Activated naive CD8-positive, alpha-beta T cell treated with anti-CD3 and anti-CD28 coated beads, Interleukin-2, amount 10 ng/mL, durations not matched to agents 7 days and 5 days (primary cell): Measurements from ENCODE around the gene TMCC3. TPM values are rescaled to one million over a fixed set of nuclear protein-coding genes. Genes with fewer than 3 reads are reported as not detected.
"Not testable (repeated sequence)": the region's sequence is repeated elsewhere in the genome, so short reads cannot be mapped to it uniquely, and the experiment has no call there.

Experiments
- ATAC-seq: fragments of 150-1000 bp; cut with Tn5 transposase; one replicate; pipeline ENCODE4 v1.10.0; 2021; ENCODE audit warnings: low read depth, moderate library complexity
- POLR2A ChIA-PET: fragments of 350-600 bp; sonication (Branson Sonifier 250); formaldehyde crosslinking; loops from one replicate; lab custom pipeline; 2021; ENCODE audit warnings: antibody characterized with exemption; lab: Charles Lee
- DNase-seq: peaks from one replicate; pipeline ENCODE4 v3.0.0; 2021
- H3K27ac Mint-ChIP-seq: one replicate; pipeline ENCODE4 v1.8.0; 2022; ENCODE audit warnings: mild to moderate bottlenecking, mixed read lengths
- H3K27me3 Mint-ChIP-seq: one replicate; pipeline ENCODE4 v1.8.0; 2022; ENCODE audit warnings: mild to moderate bottlenecking, moderate library complexity, mixed read lengths
- H3K36me3 Mint-ChIP-seq: one replicate; pipeline ENCODE4 v1.8.0; 2021; ENCODE audit warnings: mild to moderate bottlenecking, mixed read lengths
- H3K4me1 Mint-ChIP-seq: one replicate; pipeline ENCODE4 v1.8.0; 2021; ENCODE audit warnings: mixed read lengths
- H3K4me3 Mint-ChIP-seq: one replicate; pipeline ENCODE4 v1.8.0; 2022; ENCODE audit warnings: mild to moderate bottlenecking, moderate library complexity, mixed read lengths
- H3K9me3 Mint-ChIP-seq: one replicate; pipeline ENCODE4 v1.8.0; 2021; ENCODE audit warnings: mixed read lengths
- total RNA-seq, 2 experiments: library from RNA; stranded (reverse); gene quantifications; one replicate each; pipeline ENCODE4 v1.2.3, GENCODE V29; 2021

The TMCC3 gene
- total RNA-seq, 2 experiments from 2014 or later, result 0.83 to 1.8 TPM

DNA sequence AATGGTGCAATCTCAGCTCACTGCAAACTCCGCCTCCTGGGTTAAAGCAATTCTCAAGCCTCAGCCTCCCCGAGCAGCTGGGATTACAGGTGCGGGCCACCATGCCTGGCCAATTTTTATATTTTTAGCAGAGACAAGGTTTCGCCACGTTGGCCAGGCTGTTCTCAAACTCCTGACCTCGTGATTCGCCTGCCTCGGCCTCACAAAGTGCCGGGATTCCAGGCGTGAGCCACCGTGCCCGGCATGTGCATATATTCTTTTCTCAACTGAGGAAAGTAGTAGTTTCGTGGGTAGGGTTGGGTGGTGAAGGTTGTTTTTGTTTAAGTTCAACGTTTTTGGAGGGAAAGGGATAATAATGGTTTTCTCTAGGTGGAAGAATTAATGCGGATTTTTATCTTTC lies 96.5 kb downstream of the TMCC3 start:
- DNase-seq, result no peak
- Mint-ChIP-seq H3K4me3 (no peak overlapping the region), H3K4me1 (peaks cover 5% of the 10 kb centered on the region), H3K27me3 (peaks cover 17% of the 10 kb centered on the region), H3K9me3 (peaks cover 5% of the 10 kb centered on the region), H3K27ac (no peak overlapping the region), H3K36me3 (no peaks in the 10 kb centered on the region)
- ATAC-seq, result no peak
- POLR2A ChIA-PET, result interaction anchor here (0.7 kb wide), 1 partner anchor 362 kb away, joined by 4 read pairs; no protein-coding TSS in a partner anchor

DNA sequence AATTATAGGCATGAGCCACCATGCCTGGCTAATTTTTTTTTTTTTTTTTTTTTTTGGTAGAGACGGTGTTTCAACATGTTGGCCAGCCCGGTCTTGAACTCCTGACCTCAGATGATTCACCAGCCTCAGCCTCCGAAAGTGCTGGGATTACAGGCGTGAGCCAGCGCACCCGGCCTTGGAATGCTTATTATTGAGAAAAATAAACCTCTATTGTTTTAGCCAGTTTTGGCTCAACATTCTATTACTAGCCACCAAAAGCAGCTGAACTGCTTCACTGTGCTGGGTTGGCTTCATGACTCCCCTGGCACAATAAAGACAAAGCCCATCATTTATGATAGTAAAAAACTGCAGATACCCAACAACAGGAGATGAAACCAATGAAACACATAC lies 97.2 kb downstream of the TMCC3 start:
- POLR2A ChIA-PET, result no interaction called here
- H3K36me3 Mint-ChIP-seq, result no peaks in the 10 kb centered on the region
- H3K27me3 Mint-ChIP-seq, result peaks cover 14% of the 10 kb centered on the region
- ATAC-seq (no peak), DNase-seq (no peak)
- peaks cover 5% of the 10 kb centered on the region for H3K4me1 Mint-ChIP-seq
- peaks cover 5% of the 10 kb centered on the region for H3K9me3 Mint-ChIP-seq
- no peak overlapping the region for H3K27ac Mint-ChIP-seq
- no peak overlapping the region for H3K4me3 Mint-ChIP-seq

DNA sequence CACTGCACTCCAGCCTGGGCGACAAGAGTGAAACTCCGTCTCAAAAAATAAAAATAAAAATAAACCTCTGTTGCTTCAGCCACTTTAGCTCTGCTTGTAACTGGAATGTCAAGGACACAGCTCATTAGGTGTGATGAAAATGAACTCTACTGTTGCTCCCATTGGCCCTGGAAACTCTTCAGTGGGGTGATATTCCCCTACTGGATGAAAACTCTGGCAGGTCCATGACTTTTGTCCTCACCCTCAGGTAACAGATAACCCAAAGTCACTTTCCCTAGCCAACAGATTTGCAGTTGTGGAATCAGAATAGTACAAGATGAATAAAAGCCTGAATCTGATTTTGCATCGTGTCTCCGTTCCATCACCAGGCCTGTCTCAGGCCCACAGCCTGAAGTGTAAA lies 98.5 kb downstream of the TMCC3 start:
- H3K27ac Mint-ChIP-seq, result no peak overlapping the region
- DNase-seq (no peak), ATAC-seq (no peak)
- peaks cover 3% of the 10 kb centered on the region for H3K36me3 Mint-ChIP-seq
- peaks cover 5% of the 10 kb centered on the region for H3K4me1 Mint-ChIP-seq
- H3K27me3 Mint-ChIP-seq, result peaks cover 6% of the 10 kb centered on the region
- POLR2A ChIA-PET, result no interaction called here
- peaks cover 10% of the 10 kb centered on the region for H3K9me3 Mint-ChIP-seq
- H3K4me3 Mint-ChIP-seq, result no peak overlapping the region

DNA sequence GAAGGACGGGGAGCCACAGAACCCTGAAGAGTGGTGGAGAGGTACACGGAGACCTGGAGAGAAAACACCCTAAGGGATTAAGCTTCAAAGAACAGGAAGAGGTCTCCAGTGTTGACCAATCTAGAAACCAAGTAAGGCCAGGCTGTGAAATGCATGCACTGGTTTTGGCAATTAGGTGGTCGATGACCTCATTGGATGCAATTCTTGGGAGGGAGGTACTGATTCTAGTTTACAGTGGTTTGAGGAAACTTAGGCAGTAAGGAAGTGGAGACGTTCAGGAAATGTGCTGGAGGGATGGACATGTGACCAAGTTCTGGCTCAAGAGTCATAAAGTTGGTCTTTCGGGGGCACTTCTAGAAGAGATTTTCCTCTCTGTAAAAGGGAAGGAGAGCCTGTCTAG lies 99.4 kb downstream of the TMCC3 start:
- Mint-ChIP-seq H3K4me3 (no peak overlapping the region), H3K36me3 (peaks cover 6% of the 10 kb centered on the region), H3K27ac (no peak overlapping the region), H3K4me1 (peaks cover 5% of the 10 kb centered on the region), H3K9me3 (peaks cover 13% of the 10 kb centered on the region), H3K27me3 (peaks cover under 1% of the 10 kb centered on the region)
- POLR2A ChIA-PET, result no interaction called here
- ATAC-seq (no peak), DNase-seq (no peak)

DNA sequence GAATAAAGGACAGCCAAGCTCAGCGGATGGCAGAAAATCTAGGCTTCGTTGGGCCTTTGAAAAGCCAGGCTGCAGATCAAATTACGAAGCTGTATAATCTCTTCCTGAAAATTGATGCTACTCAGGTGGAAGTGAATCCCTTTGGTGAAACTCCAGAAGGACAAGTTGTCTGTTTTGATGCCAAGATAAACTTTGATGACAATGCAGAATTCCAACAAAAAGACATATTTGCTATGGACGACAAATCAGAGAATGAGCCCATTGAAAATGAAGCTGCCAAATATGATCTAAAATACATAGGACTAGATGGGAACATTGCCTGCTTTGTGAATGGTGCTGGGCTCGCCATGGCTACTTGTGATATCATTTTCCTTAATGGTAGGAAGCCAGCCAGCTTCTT lies 101.5 kb downstream of the TMCC3 start:
- H3K36me3 Mint-ChIP-seq, DNase-seq, H3K4me3 Mint-ChIP-seq, H3K4me1 Mint-ChIP-seq, H3K27me3 Mint-ChIP-seq, ATAC-seq, POLR2A ChIA-PET, H3K27ac Mint-ChIP-seq: not testable (repeated sequence)
- peaks cover 17% of the 10 kb centered on the region for H3K9me3 Mint-ChIP-seq

DNA sequence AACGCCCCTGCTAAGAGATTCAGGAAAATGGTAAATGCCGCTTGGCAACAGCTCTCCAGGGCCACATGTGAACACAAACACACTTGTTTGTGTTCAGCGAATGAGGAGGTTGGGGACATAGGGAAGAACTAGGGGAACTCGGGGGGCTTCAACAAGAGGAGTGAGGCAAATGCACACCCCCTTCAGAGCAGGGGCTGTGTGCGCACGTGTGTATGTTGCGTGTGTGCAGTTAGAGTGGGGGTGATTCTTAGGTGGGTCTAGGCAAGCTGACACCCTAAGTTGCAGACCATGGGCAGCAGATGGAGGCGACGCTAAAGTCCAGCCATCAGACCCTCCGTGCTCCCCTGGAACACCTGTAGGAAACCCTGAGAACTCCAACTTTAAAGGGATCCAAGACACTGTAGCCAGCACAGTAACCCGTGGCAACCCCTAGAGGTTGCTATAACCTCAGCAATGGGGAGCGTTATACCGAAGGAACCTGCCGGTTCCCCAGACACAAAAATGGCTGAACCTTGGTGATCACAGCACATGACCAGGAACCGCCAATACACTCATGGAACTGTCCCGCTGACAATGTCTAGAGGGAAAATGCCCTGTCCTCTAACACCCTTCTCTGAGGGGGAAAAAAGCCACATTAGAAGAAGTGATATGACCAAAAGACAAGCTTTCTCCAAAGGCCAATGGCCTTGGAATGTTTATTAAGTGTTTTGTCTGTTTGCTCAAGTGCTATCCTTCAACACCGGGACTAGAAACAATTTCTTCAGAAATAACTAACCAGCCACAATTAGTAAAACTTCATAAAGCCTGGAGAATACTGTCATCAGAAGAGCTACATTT lies 104.2 kb downstream of the TMCC3 start:
- no peak for DNase-seq
- peaks cover 4% of the 10 kb centered on the region for H3K27me3 Mint-ChIP-seq
- peaks cover 5% of the 10 kb centered on the region for H3K4me1 Mint-ChIP-seq
- H3K27ac Mint-ChIP-seq, result no peak overlapping the region
- peaks cover 6% of the 10 kb centered on the region for H3K36me3 Mint-ChIP-seq
- no peak for ATAC-seq
- no peak overlapping the region for H3K4me3 Mint-ChIP-seq
- peaks cover 17% of the 10 kb centered on the region for H3K9me3 Mint-ChIP-seq
- POLR2A ChIA-PET, result no interaction called here

DNA sequence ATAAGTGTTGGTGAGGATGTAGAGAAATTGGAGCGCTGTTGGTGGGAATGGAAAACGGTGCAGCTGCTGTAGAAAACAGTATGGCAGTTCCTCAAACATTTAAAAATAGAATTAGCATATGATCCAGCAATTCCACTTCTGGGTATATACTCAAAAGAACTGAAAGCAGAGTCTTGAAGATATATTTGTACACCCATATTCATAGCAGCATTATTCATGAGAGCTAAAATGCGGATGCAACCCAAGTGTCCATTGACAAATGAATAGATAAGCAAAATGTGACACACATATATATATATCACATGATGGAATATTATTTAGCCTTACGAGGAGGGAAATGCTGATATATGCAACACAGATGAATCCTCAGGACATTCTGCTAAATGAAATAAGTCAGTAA lies 106.0 kb downstream of the TMCC3 start:
- Mint-ChIP-seq H3K4me3 (no peak overlapping the region), H3K4me1 (no peaks in the 10 kb centered on the region), H3K27ac (no peak overlapping the region), H3K9me3 (peaks cover 12% of the 10 kb centered on the region), H3K36me3 (peaks cover 6% of the 10 kb centered on the region), H3K27me3 (peaks cover 5% of the 10 kb centered on the region)
- POLR2A ChIA-PET, result no interaction called here
- ATAC-seq, result no peak
- no peak for DNase-seq

DNA sequence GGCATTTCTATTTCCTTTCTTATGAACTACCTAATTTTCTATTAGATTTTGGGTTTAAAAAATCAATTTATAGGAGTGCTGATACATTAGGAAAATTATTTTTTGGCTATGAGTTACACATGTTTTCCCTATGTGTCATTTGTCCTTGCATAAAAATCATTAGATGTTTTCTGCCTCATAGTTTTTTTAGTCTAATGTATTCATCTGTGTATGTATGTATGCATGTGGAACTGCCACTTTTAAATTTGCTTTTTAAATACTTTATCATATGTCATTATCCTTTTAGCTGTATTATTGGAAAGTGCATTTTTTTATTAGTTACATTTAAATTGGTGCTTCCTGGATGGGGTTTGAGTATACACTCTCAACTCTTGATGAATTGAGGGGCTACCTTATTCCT lies 112.0 kb downstream of the TMCC3 start:
- Mint-ChIP-seq H3K27me3 (peaks cover 5% of the 10 kb centered on the region), H3K4me1 (peaks cover 27% of the 10 kb centered on the region), H3K4me3 (no peak overlapping the region), H3K36me3 (no peaks in the 10 kb centered on the region), H3K9me3 (no peaks in the 10 kb centered on the region), H3K27ac (no peak overlapping the region)
- POLR2A ChIA-PET, result no interaction called here
- no peak for DNase-seq
- ATAC-seq, result no peak

DNA sequence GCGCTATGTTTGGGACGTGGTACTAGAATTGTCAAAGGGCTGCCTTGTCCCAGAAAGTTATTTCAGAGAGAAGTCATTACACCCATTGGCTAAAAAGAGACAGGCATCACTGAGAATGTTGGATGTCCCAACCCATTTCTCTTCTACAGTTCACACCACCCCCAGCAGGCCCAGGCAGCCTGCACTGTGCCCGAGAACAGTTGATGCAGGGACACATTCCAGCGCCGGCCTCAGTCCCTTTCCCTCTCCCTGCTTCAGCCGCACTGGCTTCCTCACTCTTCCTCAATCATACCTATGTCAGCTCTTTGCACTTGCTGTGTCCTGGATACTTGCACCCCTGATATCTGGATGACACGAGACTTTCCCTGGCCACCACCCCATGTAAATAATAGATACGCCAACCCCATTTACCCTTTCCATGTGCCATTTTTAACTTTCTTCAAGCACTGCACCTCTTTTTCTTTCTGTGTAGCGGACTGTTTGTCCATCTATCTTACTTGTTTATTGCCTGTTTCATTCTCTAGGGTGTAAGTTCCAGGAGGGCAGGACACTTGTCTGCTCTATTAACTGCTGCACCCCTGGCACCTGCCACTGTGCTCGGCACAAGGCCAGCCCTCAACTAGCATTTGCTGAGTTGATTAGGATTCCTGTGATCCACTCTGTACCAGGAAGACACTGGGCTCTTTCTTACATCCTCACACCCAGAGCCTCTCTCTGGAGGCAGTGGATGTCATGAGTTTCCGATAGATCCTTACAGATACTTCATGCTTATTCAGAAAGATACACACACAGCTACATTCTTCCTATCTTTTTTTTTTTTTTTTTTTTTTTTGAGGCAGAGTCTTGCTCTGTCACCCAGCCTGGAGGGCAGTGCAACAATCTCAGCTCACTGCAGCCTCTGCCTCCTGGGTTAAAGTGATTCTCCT lies 114.1 kb downstream of the TMCC3 start:
- Mint-ChIP-seq H3K27me3 (peaks cover 4% of the 10 kb centered on the region), H3K36me3 (no peaks in the 10 kb centered on the region)

DNA sequence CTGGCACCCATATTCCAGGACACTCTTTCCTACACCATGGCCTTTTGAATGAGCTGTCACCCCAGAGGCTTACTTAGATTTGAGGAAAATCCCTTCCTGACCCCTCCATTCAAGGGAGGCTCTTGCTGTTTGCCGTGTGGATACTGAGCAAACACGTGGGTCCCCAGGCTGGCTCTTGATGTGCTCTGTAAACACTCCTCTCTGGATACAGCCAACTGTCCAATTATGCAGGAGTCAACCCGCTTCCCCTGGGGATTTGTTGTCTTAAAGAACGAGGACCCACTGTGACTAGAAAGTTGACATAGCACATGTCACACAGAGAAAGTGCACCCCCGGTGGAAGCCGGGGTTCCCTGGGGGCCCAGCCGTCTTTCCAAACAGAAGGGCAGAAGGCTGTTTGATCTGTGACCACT lies 114.8 kb downstream of the TMCC3 start:
- peak overlapping the region; percentile 13 for H3K4me3 Mint-ChIP-seq

More for the DNA sequence above, 114.1 kb downstream of the TMCC3 start:
- POLR2A ChIA-PET, result interaction anchor here (0.7 kb wide), 1 partner anchor 751 kb away, joined by 5 read pairs; no protein-coding TSS in a partner anchor
- Mint-ChIP-seq H3K4me3 (no peak overlapping the region), H3K4me1 (peaks cover 34% of the 10 kb centered on the region), H3K27ac (peak overlapping the region; percentile 31), H3K9me3 (no peaks in the 10 kb centered on the region)
- no peak for ATAC-seq
- no peak for DNase-seq

DNA sequence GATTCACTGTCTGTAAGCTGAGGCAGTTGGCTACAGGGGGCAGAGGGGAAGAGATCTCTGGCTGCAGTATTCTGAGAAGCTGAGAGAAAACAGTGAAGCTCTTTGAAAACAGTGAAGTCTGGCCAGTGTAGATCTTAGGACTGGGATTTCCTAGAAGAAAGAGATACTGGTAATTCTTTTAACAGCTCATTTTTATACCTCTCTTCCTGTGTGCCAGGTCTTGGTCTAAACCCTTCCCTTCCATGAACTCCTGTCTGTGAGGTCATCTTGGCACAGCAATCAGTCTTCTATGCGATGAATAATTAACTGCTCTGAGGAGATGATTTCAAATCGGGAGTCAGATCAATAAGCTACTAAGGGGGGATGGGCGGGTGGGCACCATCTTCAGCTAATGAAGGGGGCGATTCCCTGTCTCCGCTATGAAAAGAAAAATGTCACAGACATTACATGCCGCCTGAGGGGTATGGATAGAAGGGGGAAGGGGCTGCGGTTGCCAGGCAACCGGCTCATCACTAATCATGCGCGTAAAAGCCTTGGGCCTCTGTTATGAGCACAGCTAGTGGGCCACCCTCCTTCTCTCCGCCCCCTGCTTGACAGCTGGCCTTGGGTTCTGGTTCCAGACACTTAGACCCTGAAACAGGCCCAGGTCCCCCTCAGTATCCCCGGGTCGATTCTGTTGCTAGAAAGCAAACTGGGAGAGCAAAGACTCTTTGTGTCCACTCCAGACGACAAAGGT lies 115.4 kb downstream of the TMCC3 start:
- H3K27ac Mint-ChIP-seq, result peak overlapping the region; percentile 91
- no peaks in the 10 kb centered on the region for H3K9me3 Mint-ChIP-seq
- H3K36me3 Mint-ChIP-seq, result no peaks in the 10 kb centered on the region
- peaks cover 2% of the 10 kb centered on the region for H3K27me3 Mint-ChIP-seq
- POLR2A ChIA-PET, result interaction anchor here (0.6 to 2.3 kb wide), 5 partner anchors 272 to 411 kb away, joined by 3 to 13 read pairs (median 3); partner anchors contain the start of gene PLXNC1
- H3K4me1 Mint-ChIP-seq, result peaks cover 34% of the 10 kb centered on the region
- ATAC-seq (peak; percentile 90), DNase-seq (no peak)
- peak overlapping the region; percentile 65 for H3K4me3 Mint-ChIP-seq

More for the DNA sequence above, 114.8 kb downstream of the TMCC3 start:
- POLR2A ChIA-PET, result interaction anchor here (1.0 to 2.3 kb wide), 2 partner anchors 387 to 411 kb away, joined by 3 to 13 read pairs; partner anchors contain the start of gene PLXNC1
- peaks cover 2% of the 10 kb centered on the region for H3K27me3 Mint-ChIP-seq
- H3K4me1 Mint-ChIP-seq, result peaks cover 34% of the 10 kb centered on the region
- no peak for DNase-seq
- ATAC-seq, result no peak
- H3K9me3 Mint-ChIP-seq, result no peaks in the 10 kb centered on the region
- peak overlapping the region; percentile 54 for H3K27ac Mint-ChIP-seq
- no peaks in the 10 kb centered on the region for H3K36me3 Mint-ChIP-seq

DNA sequence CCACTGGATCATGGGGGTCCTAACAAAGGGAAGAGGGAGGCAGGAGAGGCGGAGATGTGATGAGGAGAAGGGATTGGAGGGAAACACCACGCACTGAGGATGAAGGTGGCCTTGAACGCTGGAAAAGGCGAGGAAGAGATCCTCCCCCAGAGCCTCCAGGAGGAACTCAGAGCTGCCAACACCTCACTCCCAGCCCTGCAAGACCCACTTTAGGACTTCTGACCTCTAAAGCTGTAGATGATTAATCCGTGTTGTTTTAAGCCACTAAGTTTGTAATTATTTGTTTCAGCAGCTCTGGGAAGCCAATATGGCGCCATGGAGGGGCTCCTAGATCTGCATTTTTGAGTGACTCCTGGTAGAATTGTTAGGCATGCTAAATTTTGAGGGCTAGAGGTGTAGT lies 116.1 kb downstream of the TMCC3 start:
- H3K36me3 Mint-ChIP-seq, result no peaks in the 10 kb centered on the region
- H3K4me3 Mint-ChIP-seq, result peak overlapping the region; percentile 65
- peaks cover 35% of the 10 kb centered on the region for H3K4me1 Mint-ChIP-seq
- DNase-seq (no peak), ATAC-seq (no peak)
- POLR2A ChIA-PET, result interaction anchor here (0.6 to 2.3 kb wide), 5 partner anchors 271 to 411 kb away, joined by 3 to 13 read pairs (median 3); partner anchors contain the start of gene PLXNC1
- no peaks in the 10 kb centered on the region for H3K9me3 Mint-ChIP-seq
- H3K27me3 Mint-ChIP-seq, result peaks cover 4% of the 10 kb centered on the region
- H3K27ac Mint-ChIP-seq, result peak overlapping the region; percentile 91
